HepG2 (cell line): ENCODE measurements around the gene HEXIM1. TPM values are rescaled to one million over a fixed set of nuclear protein-coding genes. Genes with fewer than 3 reads are reported as not detected.
A peak's percentile ranks its signal among the peaks of the same experiment; 100 is the strongest.

Source experiments
- GABPA ChIP-seq, 2 experiments: IDR thresholded peaks; 2 replicates each; pipeline ENCODE4 v1.6.1; 2011 to 2016; ENCODE audit warnings: low read depth in 2 of 2, low read length in 1 of 2, missing biosample characterization in 1 of 2, missing genetic modification characterization in 1 of 2
- JDP2 ChIP-seq: sonication (generic); formaldehyde crosslinking; IDR thresholded peaks from 2 replicates; pipeline ENCODE4 v1.8.1; 2022; ENCODE audit warnings: missing genetic modification reagents, borderline replicate concordance
- KDM2A ChIP-seq: sonication (generic); formaldehyde crosslinking; IDR thresholded peaks from 2 replicates; pipeline ENCODE4 v1.4.0; 2020; ENCODE audit warnings: low read depth, missing genetic modification reagents, borderline replicate concordance
- KDM5A ChIP-seq: fragments of 200-600 bp; sonication (generic); IDR thresholded peaks from 2 replicates; pipeline ENCODE4 v1.7.0; 2018; ENCODE audit warnings: antibody characterized with exemption, mild to moderate bottlenecking, low read length, borderline replicate concordance
- KLF11 ChIP-seq: IDR thresholded peaks from 2 replicates; pipeline ENCODE4 v1.6.1; 2016; ENCODE audit warnings: missing compliant biosample characterization
- KMT2B ChIP-seq: IDR thresholded peaks from 2 replicates; pipeline ENCODE4 v1.6.1; 2016; ENCODE audit warnings: missing genetic modification reagents, missing compliant biosample characterization
- MAZ ChIP-seq, 2 experiments: sonication (generic) in 1 of 2; formaldehyde crosslinking in 1 of 2; IDR thresholded peaks; 2 replicates each; pipeline versions ENCODE4 v1.5.0 to v1.6.1; 2012 to 2020; ENCODE audit warnings: low read depth in 2 of 2, mild to moderate bottlenecking in 2 of 2, borderline replicate concordance in 1 of 2, improper control_type of control experiment in 1 of 2, low read length in 1 of 2, missing genetic modification reagents in 1 of 2, moderate library complexity in 1 of 2
- MTA3 ChIP-seq: sonication (generic); formaldehyde crosslinking; IDR thresholded peaks from 2 replicates; pipeline ENCODE4 v1.4.0; 2020; ENCODE audit warnings: missing genetic modification reagents
- RFX3 ChIP-seq: IDR thresholded peaks from 2 replicates; pipeline ENCODE4 v1.6.1; 2016; ENCODE audit warnings: missing biosample characterization, missing genetic modification reagents
- RFXANK ChIP-seq: IDR thresholded peaks from 2 replicates; pipeline ENCODE4 v1.6.1; 2016
- WIZ ChIP-seq: sonication (generic); formaldehyde crosslinking; IDR thresholded peaks from 2 replicates; pipeline ENCODE4 v1.5.1; 2020; ENCODE audit warnings: mild to moderate bottlenecking, missing genetic modification reagents
- ZBTB1 ChIP-seq: sonication (generic); formaldehyde crosslinking; IDR thresholded peaks from 2 replicates; pipeline ENCODE4 v1.4.0; 2020; ENCODE audit warnings: missing genetic modification reagents, borderline replicate concordance
- ZBTB8A ChIP-seq: sonication (generic); formaldehyde crosslinking; IDR thresholded peaks from 2 replicates; pipeline ENCODE4 v1.4.0; 2020; ENCODE audit warnings: mild to moderate bottlenecking, low read depth, missing genetic modification reagents, borderline replicate concordance
- ZMYM4 ChIP-seq: sonication (generic); formaldehyde crosslinking; IDR thresholded peaks from 2 replicates; pipeline ENCODE4 v1.8.1; 2023; ENCODE audit warnings: mild to moderate bottlenecking, missing genetic modification reagents
- ZNF205 ChIP-seq: IDR thresholded peaks from 2 replicates; pipeline ENCODE4 v1.6.1; 2018; ENCODE audit warnings: missing biosample characterization, missing genetic modification reagents
- ZNF605 ChIP-seq: sonication (generic); formaldehyde crosslinking; IDR thresholded peaks from 2 replicates; pipeline ENCODE4 v1.8.0; 2022; ENCODE audit warnings: mild to moderate bottlenecking, missing genetic modification reagents
- polyA plus RNA-seq, 8 experiments: library from polyadenylated mRNA; depleted of rRNA in 3 of 8; stranded (reverse) in 7 of 8; unstranded in 1 of 8; fragments of >200 nt; fragmentation: Illumina TruSeq in 4 of 8; extraction: Trizol in 4 of 8; gene quantifications; 2 replicates each; pipeline versions ENCODE4 v1.2.1 to v1.2.3, GENCODE V29; 2011 to 2016; ENCODE audit warnings: low read depth in 4 of 8, missing spikeins in 1 of 8, mixed read lengths in 1 of 8; ENCODE audit not compliant: insufficient read depth in 1 of 8
- total RNA-seq, 5 experiments: library from RNA; depleted of rRNA; stranded (reverse); fragments of >200 nt; fragmentation: Illumina TruSeq; extraction: Trizol; gene quantifications; 2 replicates each; pipeline ENCODE4 v1.2.3, GENCODE V29; 2016; ENCODE audit warnings: low read depth in 1 of 5
- TF ChIP-seq, protein P1 (sequence below): IDR thresholded peaks from 2 replicates; pipeline ENCODE4 v1.6.1; 2016; ENCODE audit warnings: low read depth, missing genetic modification reagents, missing compliant biosample characterization
- TF ChIP-seq, protein P2 (sequence below): sonication (generic); formaldehyde crosslinking; IDR thresholded peaks from 2 replicates; pipeline ENCODE4 v1.4.0; 2020; ENCODE audit warnings: missing genetic modification reagents, borderline replicate concordance
- TF ChIP-seq, protein P3 (sequence below): IDR thresholded peaks from 2 replicates; pipeline ENCODE4 v1.6.1; 2016; ENCODE audit warnings: missing compliant biosample characterization, missing genetic modification reagents, borderline replicate concordance

Gene HEXIM1
- total and polyA plus RNA-seq, 2 of the 13 experiments (the other 11 are each of a cell fraction or from before 2014, with no cell fraction given), result 10.5 to 16.6 TPM

DNA sequence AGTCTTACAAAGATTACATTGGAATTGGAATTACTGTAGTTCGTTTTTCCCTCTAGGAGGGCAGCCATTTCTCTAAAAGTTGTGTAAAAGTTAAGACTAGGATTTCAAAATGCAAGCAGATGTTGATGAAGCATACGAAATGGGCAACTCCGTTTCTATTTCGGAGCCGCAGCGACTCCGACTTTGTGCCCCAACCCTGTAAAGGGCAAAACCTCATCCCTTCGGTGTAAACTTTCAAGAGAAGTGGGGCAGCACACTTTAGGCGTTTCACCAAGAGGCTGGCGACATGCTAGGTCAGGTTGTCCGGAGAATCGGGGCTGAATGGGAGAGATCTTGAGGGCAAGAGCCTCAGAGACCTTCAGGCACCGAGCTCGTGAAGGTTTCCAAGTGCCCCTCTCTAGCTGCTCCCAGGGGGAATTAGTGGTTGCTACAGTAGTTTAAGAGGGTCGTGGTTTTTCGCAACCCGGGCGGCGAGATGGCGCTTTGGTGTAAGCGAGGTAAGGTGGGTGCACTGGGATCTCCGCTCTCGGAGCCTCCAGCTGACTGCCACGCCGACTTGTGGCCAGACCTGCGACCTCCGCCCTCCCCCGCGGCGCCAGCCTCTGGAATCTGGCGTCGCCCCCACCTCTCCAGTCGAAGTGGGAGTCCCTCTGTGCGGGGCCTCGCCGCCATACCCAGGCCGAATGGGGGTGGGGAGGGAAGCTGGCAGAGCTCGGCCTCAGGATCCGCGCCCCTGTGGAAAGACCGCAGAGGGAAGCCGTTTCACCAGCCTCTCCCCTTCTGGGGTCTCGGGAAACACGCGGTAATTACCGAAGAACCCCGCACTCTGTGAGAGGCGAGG is 12.4 kb downstream of the HEXIM1 start (continued):
- TF ChIP-seq, protein P1, sequence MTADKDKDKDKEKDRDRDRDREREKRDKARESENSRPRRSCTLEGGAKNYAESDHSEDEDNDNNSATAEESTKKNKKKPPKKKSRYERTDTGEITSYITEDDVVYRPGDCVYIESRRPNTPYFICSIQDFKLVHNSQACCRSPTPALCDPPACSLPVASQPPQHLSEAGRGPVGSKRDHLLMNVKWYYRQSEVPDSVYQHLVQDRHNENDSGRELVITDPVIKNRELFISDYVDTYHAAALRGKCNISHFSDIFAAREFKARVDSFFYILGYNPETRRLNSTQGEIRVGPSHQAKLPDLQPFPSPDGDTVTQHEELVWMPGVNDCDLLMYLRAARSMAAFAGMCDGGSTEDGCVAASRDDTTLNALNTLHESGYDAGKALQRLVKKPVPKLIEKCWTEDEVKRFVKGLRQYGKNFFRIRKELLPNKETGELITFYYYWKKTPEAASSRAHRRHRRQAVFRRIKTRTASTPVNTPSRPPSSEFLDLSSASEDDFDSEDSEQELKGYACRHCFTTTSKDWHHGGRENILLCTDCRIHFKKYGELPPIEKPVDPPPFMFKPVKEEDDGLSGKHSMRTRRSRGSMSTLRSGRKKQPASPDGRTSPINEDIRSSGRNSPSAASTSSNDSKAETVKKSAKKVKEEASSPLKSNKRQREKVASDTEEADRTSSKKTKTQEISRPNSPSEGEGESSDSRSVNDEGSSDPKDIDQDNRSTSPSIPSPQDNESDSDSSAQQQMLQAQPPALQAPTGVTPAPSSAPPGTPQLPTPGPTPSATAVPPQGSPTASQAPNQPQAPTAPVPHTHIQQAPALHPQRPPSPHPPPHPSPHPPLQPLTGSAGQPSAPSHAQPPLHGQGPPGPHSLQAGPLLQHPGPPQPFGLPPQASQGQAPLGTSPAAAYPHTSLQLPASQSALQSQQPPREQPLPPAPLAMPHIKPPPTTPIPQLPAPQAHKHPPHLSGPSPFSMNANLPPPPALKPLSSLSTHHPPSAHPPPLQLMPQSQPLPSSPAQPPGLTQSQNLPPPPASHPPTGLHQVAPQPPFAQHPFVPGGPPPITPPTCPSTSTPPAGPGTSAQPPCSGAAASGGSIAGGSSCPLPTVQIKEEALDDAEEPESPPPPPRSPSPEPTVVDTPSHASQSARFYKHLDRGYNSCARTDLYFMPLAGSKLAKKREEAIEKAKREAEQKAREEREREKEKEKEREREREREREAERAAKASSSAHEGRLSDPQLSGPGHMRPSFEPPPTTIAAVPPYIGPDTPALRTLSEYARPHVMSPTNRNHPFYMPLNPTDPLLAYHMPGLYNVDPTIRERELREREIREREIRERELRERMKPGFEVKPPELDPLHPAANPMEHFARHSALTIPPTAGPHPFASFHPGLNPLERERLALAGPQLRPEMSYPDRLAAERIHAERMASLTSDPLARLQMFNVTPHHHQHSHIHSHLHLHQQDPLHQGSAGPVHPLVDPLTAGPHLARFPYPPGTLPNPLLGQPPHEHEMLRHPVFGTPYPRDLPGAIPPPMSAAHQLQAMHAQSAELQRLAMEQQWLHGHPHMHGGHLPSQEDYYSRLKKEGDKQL, result peak; percentile 25; the same call in 1 of the 2 replicates
- TF ChIP-seq RFXANK (CRISPR knock-in tag) (no peak), ZBTB1 (CRISPR knock-in tag) (0 out of 2 replicates have a peak, but pooled peaks have one; percentile 57), MAZ (IDR thresholded peaks at IDR 0.05; ENCODE audit: borderline replicate concordance, low read depth, low read length) (peak; percentile 93), MAZ (CRISPR knock-in tag; IDR thresholded peaks at IDR 0.05; ENCODE audit: low read depth) (no peak; the same call in none of the 2 replicates), KDM2A (CRISPR knock-in tag) (peak; percentile 86; the same call in 1 of the 2 replicates), JDP2 (CRISPR knock-in tag) (no peak; the same call in 1 of the 2 replicates), ZNF205 (CRISPR knock-in tag) (peak; percentile 48; the same call in 1 of the 2 replicates), ZNF605 (CRISPR knock-in tag) (peak; percentile 93), ZMYM4 (no peak), KMT2B (CRISPR knock-in tag) (no peak; the same call in none of the 2 replicates), KDM5A (peak; percentile 65; the same call in 1 of the 2 replicates), RFX3 (CRISPR knock-in tag) (no peak), WIZ (0 out of 2 replicates have a peak, but pooled peaks have one; percentile 28), MTA3 (CRISPR knock-in tag) (0 out of 2 replicates have a peak, but pooled peaks have one; percentile 2), KLF11 (no peak; the same call in 1 of the 2 replicates), ZBTB8A (CRISPR knock-in tag) (no peak), GABPA (IDR thresholded peaks at IDR 0.05; ENCODE audit: low read depth, low read length) (no peak), GABPA (CRISPR knock-in tag; IDR thresholded peaks at IDR 0.05; ENCODE audit: low read depth) (0 out of 2 replicates have a peak, but pooled peaks have one; percentile 29)
- TF ChIP-seq, protein P2, sequence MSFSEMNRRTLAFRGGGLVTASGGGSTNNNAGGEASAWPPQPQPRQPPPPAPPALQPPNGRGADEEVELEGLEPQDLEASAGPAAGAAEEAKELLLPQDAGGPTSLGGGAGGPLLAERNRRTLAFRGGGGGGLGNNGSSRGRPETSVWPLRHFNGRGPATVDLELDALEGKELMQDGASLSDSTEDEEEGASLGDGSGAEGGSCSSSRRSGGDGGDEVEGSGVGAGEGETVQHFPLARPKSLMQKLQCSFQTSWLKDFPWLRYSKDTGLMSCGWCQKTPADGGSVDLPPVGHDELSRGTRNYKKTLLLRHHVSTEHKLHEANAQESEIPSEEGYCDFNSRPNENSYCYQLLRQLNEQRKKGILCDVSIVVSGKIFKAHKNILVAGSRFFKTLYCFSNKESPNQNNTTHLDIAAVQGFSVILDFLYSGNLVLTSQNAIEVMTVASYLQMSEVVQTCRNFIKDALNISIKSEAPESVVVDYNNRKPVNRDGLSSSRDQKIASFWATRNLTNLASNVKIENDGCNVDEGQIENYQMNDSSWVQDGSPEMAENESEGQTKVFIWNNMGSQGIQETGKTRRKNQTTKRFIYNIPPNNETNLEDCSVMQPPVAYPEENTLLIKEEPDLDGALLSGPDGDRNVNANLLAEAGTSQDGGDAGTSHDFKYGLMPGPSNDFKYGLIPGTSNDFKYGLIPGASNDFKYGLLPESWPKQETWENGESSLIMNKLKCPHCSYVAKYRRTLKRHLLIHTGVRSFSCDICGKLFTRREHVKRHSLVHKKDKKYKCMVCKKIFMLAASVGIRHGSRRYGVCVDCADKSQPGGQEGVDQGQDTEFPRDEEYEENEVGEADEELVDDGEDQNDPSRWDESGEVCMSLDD, result peak; percentile 76; the same call in 1 of the 2 replicates
- TF ChIP-seq, protein P3, sequence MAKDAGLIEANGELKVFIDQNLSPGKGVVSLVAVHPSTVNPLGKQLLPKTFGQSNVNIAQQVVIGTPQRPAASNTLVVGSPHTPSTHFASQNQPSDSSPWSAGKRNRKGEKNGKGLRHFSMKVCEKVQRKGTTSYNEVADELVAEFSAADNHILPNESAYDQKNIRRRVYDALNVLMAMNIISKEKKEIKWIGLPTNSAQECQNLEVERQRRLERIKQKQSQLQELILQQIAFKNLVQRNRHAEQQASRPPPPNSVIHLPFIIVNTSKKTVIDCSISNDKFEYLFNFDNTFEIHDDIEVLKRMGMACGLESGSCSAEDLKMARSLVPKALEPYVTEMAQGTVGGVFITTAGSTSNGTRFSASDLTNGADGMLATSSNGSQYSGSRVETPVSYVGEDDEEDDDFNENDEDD, result peak; percentile 44; the same call in 1 of the 2 replicates
